Brain microvascular endothelial cell (primary cell): Measurements from ENCODE around the gene TGM4.

Source experiments
- DNase-seq: peaks from one replicate; pipeline ENCODE4 v3.0.0-alpha.2; 2020
- H3K27ac ChIP-seq: fragments of 250-450 bp; sonication (Bioruptor Pico); 2 replicates; pipeline ENCODE4 v1.5.1; 2020; ENCODE audit warnings: mild to moderate bottlenecking, moderate library complexity
- H3K27me3 ChIP-seq: fragments of 250-450 bp; sonication (Bioruptor Pico); replicated peaks from 2 replicates; pipeline ENCODE4 v1.5.1; 2020; ENCODE audit warnings: mild to moderate bottlenecking
- H3K36me3 ChIP-seq: fragments of 250-450 bp; sonication (Bioruptor Pico); replicated peaks from 2 replicates; pipeline ENCODE4 v1.5.1; 2020; ENCODE audit warnings: mild to moderate bottlenecking
- H3K4me3 ChIP-seq: 2 replicates; pipeline ENCODE4 v1.5.1; 2011; ENCODE audit warnings: low read depth, mild to moderate bottlenecking, control low read depth, low read length, moderate library complexity
- in situ Hi-C: cut with HindIII; loops from 2 replicates; pipeline ENCODE4 v1.10.0; 2017; ENCODE audit warnings: low sequenced_read_pairs, low pct_ligation_motif_present
- TF ChIP-seq, protein P1 (sequence below): IDR thresholded peaks from 2 replicates; pipeline ENCODE4 v1.5.1; 2011; ENCODE audit warnings: low read depth, mild to moderate bottlenecking, moderate library complexity, low read length, control low read depth, inconsistent platforms; ENCODE audit errors: missing control alignments

TGM4 gene

DNA sequence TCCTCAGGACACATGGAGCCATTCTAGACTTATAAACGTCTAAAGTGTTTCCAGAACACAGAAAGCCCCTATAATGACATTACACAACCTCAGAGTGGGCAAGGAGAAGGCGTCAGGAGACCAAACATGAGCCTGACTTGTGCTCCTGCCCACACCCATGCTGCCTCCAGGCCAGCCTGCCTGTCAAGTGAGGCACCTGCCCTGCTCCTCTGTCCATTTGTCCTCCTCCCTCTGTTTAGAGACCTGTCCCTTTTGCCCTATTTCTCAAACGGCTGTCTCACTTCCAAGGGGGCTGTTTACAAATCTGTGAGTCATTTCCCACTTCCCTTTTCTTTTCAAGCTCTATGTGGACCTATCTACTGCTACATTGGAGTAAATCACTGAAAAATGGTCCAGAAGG lies 80.6 kb downstream of the TGM4 start:
- peaks cover 4% of the 10 kb centered on the region for H3K36me3 ChIP-seq
- TF ChIP-seq, protein P1, sequence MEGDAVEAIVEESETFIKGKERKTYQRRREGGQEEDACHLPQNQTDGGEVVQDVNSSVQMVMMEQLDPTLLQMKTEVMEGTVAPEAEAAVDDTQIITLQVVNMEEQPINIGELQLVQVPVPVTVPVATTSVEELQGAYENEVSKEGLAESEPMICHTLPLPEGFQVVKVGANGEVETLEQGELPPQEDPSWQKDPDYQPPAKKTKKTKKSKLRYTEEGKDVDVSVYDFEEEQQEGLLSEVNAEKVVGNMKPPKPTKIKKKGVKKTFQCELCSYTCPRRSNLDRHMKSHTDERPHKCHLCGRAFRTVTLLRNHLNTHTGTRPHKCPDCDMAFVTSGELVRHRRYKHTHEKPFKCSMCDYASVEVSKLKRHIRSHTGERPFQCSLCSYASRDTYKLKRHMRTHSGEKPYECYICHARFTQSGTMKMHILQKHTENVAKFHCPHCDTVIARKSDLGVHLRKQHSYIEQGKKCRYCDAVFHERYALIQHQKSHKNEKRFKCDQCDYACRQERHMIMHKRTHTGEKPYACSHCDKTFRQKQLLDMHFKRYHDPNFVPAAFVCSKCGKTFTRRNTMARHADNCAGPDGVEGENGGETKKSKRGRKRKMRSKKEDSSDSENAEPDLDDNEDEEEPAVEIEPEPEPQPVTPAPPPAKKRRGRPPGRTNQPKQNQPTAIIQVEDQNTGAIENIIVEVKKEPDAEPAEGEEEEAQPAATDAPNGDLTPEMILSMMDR: no peak

DNA sequence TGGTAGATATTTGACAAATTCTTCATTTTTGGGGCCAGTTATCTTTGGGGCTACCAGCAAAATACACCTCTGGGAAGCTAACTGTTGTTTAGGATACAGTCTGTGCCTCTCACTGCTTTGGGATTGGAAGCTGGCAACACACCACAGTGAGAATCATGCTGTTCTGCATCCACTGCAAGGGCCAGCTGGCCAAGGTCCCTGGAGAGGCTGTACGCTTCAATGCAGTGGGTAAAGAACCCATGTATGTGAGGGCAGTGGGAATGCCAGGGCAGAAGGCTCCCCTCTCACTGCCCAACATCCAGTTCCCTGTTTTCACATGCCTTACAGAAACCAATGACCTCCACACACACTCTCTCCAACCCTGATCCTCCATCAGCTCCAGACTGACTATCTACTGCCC lies 81.5 kb downstream of the TGM4 start:
- no peak for DNase-seq
- peaks cover 4% of the 10 kb centered on the region for H3K36me3 ChIP-seq
- in situ Hi-C loops: no loop called here
- no peaks in the 10 kb centered on the region for H3K27me3 ChIP-seq
- no peak overlapping the region for H3K4me3 ChIP-seq
- TF ChIP-seq, protein P1: no peak
- no peak overlapping the region for H3K27ac ChIP-seq

More for the DNA sequence above, 80.6 kb downstream of the TGM4 start:
- no peak for DNase-seq
- H3K27me3 ChIP-seq: no peaks in the 10 kb centered on the region
- in situ Hi-C loops: no loop called here
- no peak overlapping the region for H3K27ac ChIP-seq
- H3K4me3 ChIP-seq: no peak overlapping the region

DNA sequence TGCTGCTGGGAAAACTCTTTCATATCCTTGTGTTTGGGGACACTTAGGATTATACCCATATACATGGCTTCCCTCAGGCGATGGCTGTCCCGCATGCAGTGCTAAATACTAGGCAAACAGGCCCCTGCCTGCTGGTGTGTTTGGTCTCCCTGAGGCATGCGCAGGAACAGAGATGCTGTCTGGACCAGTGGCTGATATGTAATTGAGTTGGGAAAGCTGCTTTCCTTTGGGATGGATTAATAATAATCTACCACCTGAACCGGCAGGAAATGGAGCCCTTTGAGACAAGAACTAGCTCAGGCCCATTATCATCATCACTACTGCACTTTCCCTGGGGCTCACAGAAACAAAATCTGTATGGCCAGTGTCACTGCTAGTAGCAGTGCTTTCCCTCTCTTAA lies 83.6 kb downstream of the TGM4 start:
- in situ Hi-C loops: no loop called here
- Histone ChIP-seq H3K27ac (no peak overlapping the region), H3K4me3 (no peak overlapping the region), H3K36me3 (peaks cover 4% of the 10 kb centered on the region), H3K27me3 (no peaks in the 10 kb centered on the region)
- TF ChIP-seq, protein P1: no peak
- DNase-seq: no peak

DNA sequence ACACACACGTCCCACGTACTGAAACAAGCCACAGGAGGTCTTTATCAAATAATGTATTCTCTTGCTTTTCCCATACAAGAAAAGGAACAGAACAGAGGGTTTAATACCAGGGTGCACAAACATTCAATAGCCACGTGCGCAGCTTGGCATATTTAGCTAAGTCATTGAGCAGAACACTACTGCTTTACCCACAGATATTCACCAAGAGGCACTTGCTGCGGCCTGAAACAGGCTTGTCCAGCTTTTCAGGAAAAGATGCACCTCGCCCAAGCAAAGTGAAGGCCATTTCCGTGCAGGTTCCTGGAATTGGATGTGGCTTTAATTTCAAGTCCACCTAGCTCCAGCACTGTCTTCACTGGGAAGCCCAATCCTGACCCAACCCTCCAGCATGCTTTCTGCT lies 84.0 kb downstream of the TGM4 start:
- Histone ChIP-seq H3K36me3 (peaks cover 4% of the 10 kb centered on the region), H3K27ac (no peak overlapping the region), H3K4me3 (no peak overlapping the region), H3K27me3 (no peaks in the 10 kb centered on the region)
- DNase-seq: no peak
- TF ChIP-seq, protein P1: no peak
- in situ Hi-C loops: no loop called here

DNA sequence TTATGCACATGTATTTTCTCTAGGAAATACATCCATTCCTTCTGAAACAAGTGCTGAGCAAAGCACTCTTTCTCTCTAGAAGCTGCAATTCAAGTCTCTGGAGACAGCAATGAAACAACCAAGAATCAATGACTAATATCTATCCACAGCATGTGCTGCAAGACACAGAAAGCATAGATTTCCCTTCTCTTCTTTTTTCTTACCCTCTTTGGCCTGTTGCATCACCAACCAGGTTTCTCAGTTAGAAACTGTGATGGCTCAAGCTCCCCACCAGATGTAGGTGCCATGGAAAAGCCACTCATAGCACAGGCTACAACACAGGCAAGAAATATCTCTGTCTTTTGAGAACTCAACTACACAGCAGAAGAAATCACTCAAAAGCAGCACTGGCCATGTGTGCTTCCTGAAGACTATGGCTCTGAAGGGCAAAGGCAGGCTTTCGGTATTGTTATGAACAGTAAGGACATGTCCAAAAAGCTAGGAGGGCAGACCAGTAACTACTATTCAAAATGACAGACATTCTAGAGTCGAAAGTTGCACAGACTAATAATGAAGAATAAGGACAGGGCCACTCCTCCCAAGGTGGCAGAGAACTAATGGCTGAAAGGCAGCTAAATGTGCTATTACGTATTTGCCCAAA lies 86.1 kb downstream of the TGM4 start:
- DNase-seq: no peak
- TF ChIP-seq, protein P1: no peak
- Histone ChIP-seq H3K36me3 (peaks cover 2% of the 10 kb centered on the region), H3K27me3 (no peaks in the 10 kb centered on the region), H3K4me3 (no peak overlapping the region), H3K27ac (no peak overlapping the region)
- in situ Hi-C loops: no loop called here

DNA sequence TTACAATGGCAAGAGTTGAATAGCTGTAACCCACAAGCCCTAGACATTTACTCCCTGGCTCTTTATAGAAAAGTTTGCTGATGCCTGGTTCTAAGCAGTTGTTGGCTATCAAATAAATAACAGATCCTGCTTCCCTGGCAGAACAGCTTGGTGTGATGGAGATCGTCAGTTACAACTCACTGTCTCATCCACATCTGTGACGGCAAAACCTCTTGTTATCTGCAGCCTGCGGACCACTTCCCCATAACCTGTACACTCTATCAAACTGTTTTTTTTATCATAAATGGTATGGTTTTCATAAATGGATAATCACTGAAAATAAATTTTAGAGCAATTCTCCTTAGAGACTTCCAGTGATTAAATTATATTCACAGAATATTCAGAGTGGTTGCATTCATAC lies 87.5 kb downstream of the TGM4 start:
- H3K36me3 ChIP-seq: peaks cover 2% of the 10 kb centered on the region
- no peaks in the 10 kb centered on the region for H3K27me3 ChIP-seq
- no peak overlapping the region for H3K4me3 ChIP-seq
- DNase-seq: no peak
- TF ChIP-seq, protein P1: no peak
- in situ Hi-C loops: no loop called here
- no peak overlapping the region for H3K27ac ChIP-seq
